Stimulated activated CD4-positive, alpha-beta T cell treated with anti-CD3 and anti-CD28 coated beads, Interleukin-2, amount 100 ng/mL, for 48 hours (primary cell): ENCODE results near the gene TYROBP.
"Not testable (repeated sequence)": the region's sequence is repeated elsewhere in the genome, so short reads cannot be mapped to it uniquely, and the experiment has no call there.

Experiments used
- DNase-seq, 2 donors: peaks; one replicate each; pipeline ENCODE4 v3.0.0-alpha.2; 2020

Gene TYROBP

GRCh38 chr19:35931161-35931873, 23.2 kb upstream of the TYROBP start:
- peak; percentile 96 to 97 for DNase-seq

- DNase-seq: no peak
Observed at GRCh38 chr19:35929876-35930275, 21.8 kb upstream of the TYROBP start.

DNA sequence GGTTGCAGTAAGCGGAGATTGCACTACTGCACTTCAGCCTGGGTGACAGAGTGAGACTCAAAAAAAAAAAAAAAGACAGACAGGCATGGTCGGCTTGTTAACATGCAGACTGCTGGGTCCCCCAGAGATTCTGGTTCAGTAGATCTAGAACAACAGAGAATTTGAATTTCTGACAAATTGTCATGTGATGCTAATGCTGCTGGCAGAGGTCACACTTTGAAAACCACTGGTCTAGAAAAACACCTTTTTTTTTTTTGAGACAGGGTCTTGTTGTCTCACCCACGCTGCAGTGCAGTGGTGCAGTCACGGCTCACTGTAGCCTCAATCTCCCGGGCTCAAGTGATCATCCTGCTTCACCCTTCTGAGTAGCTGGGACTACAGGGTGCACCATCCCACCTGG, 20.4 kb upstream of the TYROBP start:
- no peak for DNase-seq

GRCh38 chr19:35925501-35925900, 17.4 kb upstream of the TYROBP start:
- DNase-seq: no peak

DNA sequence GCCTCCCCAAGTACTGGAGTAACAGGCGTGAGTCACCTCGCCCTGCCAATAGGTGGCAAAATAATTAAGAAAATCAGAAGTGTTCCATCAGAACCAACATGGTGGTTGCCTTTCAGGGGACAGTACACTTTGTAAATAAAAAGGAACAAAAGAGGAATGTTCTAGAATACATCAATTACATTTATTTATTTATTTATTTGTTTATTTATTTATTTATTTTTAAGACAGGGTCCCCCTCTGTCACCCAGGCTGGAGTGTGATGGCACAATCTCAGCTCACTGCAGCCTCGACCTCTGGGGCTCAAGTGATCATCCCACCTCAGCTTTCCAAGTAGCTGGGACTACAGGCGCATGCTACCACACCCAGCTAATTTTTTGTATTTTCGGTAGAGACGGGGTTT, 12.9 kb upstream of the TYROBP start:
- no peak for DNase-seq

- DNase-seq: no peak
Observed at GRCh38 chr19:35919306-35919705, 11.2 kb upstream of the TYROBP start.

- no peak for DNase-seq
Observed at GRCh38 chr19:35915443-35915842, 7.3 kb upstream of the TYROBP start.

DNA sequence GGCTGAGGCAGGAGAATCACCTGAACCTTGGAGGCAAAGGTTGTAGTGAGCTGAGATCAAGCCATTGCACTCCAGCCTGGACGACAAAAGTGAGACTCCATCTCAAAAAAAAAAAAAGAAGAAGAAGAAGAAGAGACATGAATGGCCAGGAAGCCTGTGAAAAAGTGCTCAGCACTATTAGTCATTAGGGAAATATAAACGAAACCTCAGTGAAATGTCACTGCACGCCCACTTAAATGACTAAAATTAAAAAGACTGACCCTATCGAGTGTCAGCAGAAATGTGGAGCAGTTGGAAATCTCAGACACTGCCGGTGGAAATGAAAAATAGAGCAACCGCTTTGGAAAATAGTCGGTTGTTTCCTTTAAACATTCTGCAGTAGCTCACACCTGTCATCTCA, 5.5 kb upstream of the TYROBP start:
- DNase-seq: no peak

GRCh38 chr19:35911790-35912189, 3.7 kb upstream of the TYROBP start:
- no peak for DNase-seq

DNA sequence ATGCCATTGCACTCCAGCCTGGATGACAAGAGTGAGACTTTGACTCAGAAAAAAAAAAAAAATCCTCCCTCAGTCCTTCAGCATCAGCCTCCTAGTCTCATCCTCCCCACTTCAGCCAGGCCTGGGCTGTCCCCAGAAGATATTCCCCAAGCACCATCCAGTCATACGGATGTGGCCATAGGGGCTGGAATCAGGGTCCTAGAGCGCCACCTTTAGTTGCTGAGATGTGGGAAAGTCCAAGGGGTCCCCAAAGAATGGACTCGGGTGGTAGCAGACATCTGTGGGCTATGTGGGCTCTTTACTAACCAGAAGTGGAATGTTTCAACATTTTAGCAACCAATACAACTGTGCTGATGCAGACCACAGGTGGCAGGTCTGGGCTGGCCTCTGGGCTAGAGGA, 3.1 kb upstream of the TYROBP start:
- DNase-seq: no peak

DNA sequence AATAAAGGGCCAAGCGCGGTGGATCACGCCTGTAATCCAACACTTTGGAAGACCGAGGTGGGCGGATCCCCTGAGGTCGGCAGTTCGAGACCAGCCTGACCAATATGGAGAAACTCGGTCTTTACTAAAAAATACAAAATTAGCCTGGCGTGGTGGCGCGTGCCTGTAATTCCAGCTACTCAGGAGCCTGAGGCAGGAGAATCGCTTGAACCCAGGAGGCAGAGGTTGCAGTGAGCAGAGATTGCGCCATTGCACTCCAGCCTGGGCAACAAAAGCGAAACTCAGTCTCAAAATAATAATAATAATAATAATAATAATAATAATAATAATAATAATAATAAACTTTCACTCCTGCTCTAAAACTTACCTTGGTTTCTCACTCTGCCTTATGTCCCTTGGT, 2.3 kb upstream of the TYROBP start:
- not testable (repeated sequence) for DNase-seq

DNA sequence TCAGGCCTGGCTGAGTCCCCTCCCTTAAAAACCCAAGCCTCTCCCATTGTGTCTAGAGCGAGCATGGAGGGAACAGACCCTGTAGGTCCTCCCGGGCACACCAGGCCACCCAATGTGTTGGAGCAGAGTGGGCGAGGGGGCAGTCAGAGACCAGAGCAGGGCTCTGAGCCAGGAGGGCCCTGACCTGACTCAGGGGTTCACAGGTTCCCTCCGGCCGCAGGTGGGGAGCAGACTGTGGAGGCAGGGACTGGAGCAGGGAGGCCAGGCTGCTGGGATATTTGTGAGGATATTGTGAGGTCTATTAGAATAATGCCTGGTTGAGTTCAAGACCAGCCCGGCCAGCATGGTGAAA, 1.6 kb upstream of the TYROBP start:
- DNase-seq: no peak

DNA sequence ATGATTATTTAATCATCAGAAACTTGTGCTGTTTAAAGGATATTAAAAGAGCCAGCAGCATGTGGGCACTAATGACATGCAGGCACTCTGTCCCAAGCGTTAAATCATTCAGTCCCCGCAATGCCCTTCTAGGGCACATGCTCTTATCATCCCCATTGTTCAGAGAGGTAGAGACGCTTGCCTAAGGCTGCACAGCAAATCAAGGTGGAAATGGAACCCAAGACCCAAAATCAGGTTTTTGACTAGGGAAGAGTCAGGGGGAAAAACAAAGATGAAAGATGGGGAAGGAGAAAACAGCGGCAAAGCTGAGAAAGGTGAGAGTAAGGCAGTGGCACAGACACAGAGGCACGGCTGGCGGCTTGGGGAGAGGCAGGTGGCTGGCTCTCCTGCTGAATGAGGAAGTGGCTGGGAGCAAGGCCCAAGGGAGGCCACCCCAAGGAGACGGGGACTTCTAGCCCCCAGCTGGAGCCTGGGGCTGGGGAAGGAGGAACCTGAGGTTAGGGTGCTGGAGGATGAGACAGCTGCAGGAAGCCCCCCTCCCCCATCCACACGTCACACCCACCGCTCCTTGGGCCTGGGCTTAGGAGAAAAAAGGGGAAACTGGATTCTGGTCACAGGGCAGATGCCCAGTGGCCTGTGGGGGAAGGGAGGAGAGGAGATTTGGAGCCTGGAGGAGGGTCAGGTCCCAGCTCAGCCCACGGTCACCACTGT, 1.0 kb upstream of the TYROBP start:
- DNase-seq: no peak

DNA sequence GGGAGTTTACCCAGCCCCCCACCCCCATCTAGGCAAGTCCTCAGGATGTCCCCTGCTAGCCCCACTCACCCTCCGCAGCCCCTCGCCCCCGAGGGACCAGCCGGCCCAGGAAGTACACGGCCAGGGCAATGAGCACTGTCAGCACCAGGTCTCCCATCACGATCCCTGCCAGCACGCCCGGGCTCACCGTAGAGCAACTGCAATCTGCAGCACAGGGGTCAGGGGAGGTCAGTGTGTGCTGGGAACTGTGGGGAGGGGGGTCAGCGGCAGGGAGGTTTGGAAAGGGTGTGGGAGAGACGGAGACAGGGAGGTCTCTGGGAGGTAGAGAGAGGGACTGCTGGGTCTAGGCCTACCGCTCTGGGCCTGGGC, 734 bp downstream of the TYROBP start:
- no peak for DNase-seq

DNA sequence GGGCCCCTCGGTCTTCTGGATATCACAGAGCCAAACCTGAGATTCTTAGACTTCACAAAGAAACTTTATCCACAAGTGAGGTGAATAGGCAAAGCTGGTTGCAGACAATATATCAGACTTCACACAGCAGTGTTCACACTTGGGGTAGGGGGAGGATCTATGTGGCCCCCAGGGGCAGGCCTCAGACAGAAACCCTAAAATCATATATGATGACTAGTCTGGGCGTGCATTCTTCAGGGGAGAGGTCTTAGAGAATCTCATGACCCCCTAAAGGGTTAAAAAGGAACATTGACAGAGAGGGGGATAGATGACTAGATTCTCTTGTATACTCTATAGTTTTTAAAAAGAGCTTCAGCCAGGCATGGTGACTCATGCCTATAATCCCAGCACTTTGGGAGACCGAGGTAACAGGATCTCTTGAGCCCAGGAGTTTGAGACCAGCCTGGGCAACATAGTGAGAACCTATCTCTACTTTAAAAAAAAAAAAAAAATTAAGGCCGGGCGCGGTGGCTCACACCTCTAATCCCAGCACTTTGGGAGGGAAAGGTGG, 2.8 kb downstream of the TYROBP start:
- DNase-seq: no peak

DNA sequence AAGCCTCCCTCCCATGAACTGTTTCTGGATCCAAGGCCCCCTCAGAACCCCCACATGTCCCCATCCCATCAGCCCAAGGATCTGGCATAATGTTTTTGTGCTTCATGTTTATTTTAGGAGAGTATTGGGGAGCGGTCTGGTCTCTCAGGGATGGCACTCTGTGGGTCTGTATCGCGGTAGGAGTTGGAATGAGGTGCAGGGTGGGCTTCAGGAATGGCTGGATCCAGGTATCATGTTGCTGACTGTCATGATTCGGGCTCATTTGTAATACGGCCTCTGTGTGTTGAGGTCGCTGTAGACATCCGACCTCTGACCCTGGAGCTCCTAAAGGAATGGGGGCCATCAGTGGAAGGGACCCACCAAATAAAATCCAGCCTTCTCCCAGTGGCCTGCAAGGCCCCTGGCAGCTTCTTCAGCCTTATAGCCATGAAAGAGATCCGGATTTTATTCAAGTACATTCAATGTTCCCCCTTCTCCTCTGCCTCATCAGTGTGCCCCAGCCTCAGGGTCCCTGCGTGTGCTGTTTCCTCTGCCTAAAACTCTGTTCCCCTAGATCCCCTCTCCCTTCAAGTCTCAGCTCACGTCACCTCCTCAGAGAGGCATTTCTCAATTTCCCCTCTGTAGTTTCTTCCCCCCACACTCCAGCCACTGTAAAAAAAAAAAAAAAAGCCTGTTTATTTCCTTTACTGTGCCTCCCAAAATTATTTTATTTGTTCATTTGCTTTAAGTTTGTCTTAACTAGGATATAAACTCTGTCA, 3.6 kb downstream of the TYROBP start:
- no peak for DNase-seq

DNA sequence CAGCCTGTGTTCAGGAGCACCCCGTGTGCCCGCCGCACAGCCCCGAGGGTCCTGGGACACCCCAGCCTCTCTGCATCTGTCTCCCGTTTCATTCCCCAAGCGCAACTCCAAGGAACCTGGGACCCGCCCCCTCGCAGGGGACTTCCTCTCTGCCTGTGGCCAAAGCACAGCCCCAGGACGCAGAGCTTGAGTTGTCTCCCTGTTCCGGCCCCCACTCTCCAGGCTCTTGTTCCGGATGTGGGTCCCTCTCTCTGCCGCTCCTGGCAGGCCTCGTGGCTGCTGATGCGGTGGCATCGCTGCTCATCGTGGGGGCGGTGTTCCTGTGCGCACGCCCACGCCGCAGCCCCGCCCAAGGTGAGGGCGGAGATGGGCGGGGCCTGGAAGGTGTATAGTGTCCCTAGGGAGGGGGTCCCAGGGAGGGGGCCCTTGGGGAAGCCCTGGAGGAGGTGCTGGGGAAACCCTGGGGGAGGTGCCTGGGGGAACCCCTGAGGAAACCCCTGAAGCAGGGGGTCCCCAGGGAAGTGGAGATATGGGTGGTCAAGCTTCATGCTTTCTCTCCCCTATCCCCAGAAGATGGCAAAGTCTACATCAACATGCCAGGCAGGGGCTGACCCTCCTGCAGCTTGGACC, 4.4 kb downstream of the TYROBP start:
- DNase-seq: peak; percentile 72 to 77

GRCh38 chr19:35902870-35903475, 5.1 kb downstream of the TYROBP start:
- no peak for DNase-seq

DNA sequence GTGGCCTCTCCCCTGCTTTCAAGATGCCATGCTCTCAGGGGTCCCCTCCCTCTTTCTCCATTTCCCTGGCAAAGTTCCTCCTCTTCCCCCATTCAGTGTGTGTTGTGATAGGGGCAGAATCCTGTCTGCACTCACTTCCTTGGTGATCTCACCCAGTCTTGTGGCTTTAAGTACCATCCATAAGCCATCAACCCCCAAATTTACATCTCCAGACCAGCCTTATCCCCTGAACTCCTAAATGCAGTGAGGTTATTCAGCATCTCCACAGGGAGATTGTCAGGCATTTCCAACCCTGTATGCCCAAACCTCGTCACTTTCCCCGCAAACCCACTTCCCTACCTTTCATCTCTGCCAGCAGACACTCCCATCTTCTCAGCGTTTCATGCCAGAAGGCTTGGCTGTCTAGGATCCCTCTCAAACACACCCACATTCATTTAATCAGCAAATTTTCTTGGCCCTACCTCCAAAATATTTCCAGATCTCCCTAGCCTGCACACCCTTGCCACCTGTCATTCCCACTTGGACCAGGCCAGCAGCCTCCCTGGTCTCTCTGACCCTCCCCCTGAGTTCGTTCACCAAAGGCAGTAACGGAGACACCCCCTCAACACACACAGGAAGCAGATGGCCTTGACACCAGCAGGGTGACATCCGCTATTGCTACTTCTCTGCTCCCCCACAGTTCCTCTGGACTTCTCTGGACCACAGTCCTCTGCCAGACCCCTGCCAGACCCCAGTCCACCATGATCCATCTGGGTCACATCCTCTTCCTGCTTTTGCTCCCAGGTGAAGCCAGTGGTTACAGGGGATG, 6.0 kb downstream of the TYROBP start, which contains the start of gene HCST:
HCST (plus strand) TSS at position 676 of the 808 bp plus-strand sequence; CDS start at position 741, 65 bp downstream.
- DNase-seq: peak in 1 of 2 donors; percentile 28

- DNase-seq: no peak
Observed at GRCh38 chr19:35901055-35901644, 6.9 kb downstream of the TYROBP start.

DNA sequence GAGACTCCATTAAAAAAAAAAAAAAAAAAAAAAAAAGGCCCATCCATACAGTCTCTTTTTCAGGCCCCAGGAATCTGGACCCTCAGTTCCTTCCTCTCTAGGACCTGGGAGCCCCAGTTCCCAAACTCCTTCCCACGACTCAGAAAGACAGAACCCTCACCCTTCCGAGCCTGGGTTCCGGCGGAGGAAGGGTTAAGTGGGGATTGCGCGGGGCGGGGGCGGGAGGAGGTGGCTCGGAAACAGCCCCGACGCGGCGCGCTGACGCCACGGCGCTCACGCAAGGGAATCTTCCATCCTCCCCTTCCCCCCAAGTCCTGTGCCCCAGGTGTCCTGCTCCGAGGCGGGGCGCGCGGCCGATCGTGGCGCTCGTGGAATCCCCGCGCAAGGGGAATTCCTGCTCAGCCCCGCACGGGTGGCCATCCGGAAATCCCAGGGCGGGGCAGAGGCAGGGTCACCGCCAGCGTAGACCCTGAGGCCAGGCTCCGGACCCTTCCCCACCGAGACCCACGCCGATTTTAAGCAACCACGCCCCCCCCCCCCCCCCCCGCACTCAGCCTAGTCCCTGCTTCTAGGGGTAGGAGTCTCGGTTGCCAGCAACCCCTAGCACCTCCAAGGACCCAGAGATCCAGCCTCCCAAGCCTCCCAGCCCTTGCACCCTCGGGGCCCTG, 8.4 kb downstream of the TYROBP start:
- DNase-seq: peak; percentile 79 to 80
